IMR-90 (cell line): ENCODE data around the gene BTNL2.

Source experiments
- MAFK ChIP-seq: IDR thresholded peaks from 2 replicates; pipeline ENCODE4 v1.6.1; 2012; ENCODE audit warnings: low read depth, low read length, improper control_type of control experiment
- POLR2A ChIP-seq: IDR thresholded peaks from 2 replicates; pipeline ENCODE4 v1.6.1; 2012; ENCODE audit warnings: mild to moderate bottlenecking, low read depth, low read length
- TF ChIP-seq, protein P1 (sequence below): fragments of 150-350 bp; IDR thresholded peaks from 2 replicates; pipeline ENCODE4 v1.6.1; 2016; ENCODE audit warnings: low read depth, mild to moderate bottlenecking, low read length, moderate library complexity, borderline replicate concordance
- TF ChIP-seq, protein P2 (sequence below): conservative IDR thresholded peaks from 2 replicates; pipeline ENCODE4 v1.5.1; 2012; ENCODE audit warnings: mild to moderate bottlenecking, low read depth, low read length, improper control_type of control experiment
- TF ChIP-seq, protein P3 (sequence below): fragments of 150-350 bp; IDR thresholded peaks from 2 replicates; pipeline ENCODE4 v1.6.1; 2017; ENCODE audit warnings: mild to moderate bottlenecking, antibody characterized with exemption, low read length, low read depth

DNA sequence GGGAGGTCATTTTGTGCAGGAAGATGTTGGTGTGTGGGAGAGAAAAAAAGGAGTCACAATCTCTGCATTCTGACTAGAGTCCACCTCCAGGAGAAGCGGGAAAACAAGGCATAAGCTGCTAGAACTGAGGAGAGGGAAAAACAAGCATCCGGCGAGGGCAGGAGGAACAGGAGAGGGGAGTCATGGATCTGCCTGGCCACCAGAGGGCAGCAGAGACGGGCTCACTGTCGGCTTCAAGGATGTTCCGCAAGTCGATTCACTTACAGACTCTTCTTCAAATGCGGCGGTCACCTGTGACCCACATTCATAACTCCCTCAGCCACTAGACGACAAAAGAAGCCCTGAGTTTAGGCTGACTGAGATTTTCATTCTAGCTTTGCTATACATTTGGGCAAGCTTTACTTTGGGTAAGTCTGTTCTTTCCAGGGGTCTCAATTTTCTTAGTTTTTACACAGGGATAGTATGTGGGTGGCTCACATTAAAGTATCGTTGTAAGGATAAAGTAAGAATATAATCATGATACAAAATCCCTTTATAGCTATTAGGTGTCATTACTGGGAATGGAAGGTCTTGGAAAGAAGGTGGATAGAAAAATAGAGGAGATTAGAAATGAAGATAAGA, 6.6 kb upstream of the BTNL2 start:
- TF ChIP-seq, protein P1, sequence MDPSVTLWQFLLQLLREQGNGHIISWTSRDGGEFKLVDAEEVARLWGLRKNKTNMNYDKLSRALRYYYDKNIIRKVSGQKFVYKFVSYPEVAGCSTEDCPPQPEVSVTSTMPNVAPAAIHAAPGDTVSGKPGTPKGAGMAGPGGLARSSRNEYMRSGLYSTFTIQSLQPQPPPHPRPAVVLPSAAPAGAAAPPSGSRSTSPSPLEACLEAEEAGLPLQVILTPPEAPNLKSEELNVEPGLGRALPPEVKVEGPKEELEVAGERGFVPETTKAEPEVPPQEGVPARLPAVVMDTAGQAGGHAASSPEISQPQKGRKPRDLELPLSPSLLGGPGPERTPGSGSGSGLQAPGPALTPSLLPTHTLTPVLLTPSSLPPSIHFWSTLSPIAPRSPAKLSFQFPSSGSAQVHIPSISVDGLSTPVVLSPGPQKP: no peak
- TF ChIP-seq, protein P2, sequence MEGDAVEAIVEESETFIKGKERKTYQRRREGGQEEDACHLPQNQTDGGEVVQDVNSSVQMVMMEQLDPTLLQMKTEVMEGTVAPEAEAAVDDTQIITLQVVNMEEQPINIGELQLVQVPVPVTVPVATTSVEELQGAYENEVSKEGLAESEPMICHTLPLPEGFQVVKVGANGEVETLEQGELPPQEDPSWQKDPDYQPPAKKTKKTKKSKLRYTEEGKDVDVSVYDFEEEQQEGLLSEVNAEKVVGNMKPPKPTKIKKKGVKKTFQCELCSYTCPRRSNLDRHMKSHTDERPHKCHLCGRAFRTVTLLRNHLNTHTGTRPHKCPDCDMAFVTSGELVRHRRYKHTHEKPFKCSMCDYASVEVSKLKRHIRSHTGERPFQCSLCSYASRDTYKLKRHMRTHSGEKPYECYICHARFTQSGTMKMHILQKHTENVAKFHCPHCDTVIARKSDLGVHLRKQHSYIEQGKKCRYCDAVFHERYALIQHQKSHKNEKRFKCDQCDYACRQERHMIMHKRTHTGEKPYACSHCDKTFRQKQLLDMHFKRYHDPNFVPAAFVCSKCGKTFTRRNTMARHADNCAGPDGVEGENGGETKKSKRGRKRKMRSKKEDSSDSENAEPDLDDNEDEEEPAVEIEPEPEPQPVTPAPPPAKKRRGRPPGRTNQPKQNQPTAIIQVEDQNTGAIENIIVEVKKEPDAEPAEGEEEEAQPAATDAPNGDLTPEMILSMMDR: peak; percentile 83
- TF ChIP-seq, protein P3, sequence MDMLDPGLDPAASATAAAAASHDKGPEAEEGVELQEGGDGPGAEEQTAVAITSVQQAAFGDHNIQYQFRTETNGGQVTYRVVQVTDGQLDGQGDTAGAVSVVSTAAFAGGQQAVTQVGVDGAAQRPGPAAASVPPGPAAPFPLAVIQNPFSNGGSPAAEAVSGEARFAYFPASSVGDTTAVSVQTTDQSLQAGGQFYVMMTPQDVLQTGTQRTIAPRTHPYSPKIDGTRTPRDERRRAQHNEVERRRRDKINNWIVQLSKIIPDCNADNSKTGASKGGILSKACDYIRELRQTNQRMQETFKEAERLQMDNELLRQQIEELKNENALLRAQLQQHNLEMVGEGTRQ: no peak
- TF ChIP-seq MAFK (no peak), POLR2A (no peak)
